ENCODE results near the gene GZMH.
"Not testable (repeated sequence)": the region's sequence is repeated elsewhere in the genome, so short reads cannot be mapped to it uniquely, and the experiment has no call there.

Gene GZMH

DNA sequence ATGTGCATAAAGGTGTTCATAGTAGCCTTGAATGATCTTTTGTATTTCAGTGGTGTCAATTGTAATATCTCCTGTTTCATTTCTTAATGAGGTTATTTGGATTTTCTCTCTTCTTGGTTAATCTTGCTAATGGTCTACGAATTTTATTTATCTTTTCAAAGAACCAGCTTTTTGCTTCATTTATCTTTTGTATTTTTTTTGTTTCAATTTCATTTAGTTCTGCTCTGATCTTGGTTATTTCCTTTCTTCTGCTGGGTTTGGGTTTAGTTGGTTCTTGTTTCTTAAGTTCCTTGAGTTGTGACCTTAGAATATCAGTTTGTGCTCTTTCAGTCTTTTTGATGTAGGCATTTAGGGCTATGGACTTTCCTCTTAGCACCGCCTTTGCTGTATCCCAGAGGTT lies 18.5 kb downstream of the GZMH start:
- not testable (repeated sequence) for DNase-seq

DNA sequence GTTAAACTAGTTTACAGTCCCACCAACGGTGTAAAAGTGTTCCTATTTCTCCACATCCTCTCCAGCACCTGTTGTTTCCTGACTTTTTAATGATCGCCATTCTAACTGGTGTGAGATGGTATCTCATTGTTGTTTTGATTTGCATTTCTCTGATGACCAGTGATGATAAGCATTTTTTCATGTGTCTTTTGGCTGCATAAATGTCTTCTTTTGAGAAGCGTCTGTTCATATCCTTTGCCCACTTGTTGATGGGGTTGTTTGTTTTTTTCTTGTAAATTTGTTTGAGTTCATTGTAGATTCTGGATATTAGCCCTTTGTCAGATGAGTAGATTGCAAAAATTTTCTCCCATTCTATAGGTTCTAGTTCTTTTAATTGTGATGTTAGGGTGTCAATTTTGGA lies 25.1 kb downstream of the GZMH start:
- not testable (repeated sequence) for DNase-seq

DNA sequence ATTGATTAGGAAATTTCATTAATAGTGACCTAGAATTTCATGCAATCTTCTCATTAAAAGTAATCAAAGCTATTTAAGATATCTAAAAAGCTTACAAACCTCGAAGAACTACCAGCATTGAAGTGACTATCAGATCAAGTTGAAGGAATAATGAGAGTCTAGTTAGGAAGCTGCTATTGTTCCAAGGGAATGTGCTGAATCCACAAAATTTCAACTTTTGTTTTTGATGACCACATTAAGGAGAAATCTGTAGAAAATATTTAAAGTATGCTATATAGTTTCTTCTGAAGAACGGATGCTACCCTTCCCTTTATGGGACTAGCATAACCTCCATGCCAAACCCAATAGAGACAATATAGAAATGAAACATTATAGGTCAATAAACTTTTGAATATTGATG lies 30.9 kb downstream of the GZMH start:
- no peak for DNase-seq

DNA sequence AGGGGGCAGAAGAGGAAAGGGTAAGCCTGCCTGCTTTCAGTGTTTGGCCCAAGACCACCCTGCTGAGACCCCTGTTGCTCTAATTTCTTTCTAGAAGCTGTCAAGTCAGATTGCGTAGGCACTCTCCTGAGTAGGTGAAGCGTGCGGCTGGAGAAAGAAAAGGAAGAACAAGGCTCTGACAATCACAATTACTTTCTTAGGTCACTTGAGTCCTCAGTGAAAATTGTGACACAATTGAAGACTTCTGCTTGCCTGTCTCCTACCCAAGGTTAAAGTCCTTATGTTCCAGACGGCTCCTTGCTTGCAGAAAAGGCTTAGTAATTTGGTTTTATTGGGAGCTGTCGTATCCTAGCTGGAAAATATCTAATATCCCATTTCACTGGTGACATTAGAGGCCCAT lies 32.7 kb downstream of the GZMH start:
- no peak for DNase-seq

DNA sequence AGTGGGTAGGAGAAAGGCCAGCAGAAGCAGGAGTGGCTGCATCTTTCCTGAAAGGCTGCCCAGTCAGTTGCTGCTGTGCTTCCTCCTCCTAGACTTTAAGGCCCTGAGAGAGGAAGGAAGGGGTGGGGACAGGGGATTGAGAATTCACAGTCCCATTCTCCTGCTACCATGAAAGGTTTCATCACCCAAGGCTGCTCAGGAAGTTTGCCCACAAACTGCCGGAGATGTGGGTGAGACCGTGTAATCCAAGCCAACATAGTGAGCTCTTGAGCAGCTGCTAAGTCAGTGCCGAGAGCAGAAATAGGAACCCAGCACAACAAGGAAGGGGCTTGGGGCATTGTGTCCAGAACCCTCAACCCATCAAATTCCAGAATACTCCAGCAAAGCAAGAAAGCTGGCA lies 33.3 kb downstream of the GZMH start, which contains the start of gene CTSG:
CTSG (minus strand) TSS at position 69 of the 400 bp plus-strand sequence; CDS start at position 42, 27 bp downstream.
- no peak for DNase-seq

DNA sequence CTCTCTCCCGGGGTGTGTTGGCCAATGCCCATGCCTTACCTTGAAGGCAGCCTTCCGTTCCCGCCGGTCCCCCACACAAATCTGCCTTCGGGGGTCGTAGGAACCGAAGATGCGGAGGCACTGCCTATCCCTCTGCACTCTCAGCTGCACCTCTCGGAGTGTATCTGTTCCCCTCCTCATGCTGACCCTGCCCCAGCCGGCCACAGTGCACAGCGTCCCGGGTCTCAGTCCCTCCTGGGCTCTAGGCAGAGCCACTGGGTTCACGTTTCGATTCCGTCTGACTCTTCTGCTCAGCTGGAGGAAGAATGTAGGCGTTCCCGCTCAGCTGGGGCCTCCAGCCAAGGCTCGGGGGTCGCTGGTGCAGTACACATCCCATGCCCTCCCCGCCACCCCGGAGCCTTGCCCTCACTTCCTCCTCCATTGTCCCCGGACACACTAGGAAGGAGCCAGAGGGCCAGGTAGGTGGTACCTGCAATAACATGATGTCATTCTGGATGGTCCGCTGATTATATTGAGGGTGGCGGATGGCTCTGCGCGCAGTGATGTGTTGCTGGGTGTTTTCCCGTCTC lies 35.2 kb downstream of the GZMH start:
- DNase-seq = no peak

DNA sequence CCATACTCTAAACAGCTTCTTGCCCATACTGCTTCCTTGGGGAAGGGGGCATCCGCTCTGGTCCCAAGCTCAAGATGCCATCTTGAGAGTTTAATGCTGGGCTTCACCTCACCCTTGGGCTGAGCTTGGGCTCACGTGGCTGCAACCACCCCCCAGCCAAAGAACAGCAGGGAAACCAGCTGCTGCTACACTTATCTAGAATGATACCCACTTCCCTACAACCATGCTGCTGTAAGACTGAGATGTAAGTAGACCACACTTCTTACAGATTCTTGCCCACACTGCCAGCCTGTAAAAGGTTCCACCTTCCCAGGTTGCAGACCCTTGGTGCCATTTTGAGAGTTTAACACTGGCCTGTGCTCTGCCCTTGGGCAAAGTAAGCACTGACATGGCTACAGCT lies 43.2 kb downstream of the GZMH start:
- DNase-seq = no peak

DNA sequence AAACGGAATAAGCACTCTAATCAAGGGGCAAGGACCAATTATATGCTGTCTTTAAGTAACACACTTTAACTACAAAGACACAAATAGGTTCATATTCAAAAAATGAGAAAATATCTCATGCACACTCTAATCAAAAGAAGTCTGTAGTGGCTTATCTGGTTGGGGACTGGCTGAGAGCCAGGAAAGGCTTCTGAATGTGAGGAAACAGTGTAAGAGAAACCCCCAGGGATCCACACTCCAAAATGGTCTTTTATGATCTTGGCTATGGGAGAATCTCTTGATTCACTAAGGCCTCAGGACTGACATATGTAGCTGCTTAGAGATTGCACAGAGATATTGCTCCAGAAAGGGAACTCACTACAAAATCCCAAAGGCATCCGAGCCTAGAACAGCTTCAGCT lies 43.7 kb downstream of the GZMH start:
- DNase-seq = peak; percentile 80

DNA sequence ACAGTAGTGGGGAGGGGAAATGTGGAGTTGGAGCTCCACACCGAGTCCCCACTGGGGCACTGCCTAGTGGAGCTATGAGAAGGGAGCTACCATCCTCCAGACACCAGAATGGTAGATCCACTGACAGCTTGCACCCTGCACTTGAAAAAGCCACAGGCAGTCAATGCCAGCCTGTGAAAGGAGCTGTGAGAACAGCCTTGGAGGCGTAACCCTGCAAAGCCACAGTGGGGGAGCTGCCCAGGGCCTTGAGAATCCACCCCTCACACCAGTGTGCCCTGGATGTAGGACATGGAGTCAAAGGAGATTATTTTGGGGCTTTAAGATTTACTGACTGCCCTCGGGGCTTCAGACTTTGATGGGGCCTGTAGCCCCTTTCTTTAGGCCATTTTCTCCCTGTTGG lies 46.0 kb downstream of the GZMH start:
- no peak for DNase-seq

DNA sequence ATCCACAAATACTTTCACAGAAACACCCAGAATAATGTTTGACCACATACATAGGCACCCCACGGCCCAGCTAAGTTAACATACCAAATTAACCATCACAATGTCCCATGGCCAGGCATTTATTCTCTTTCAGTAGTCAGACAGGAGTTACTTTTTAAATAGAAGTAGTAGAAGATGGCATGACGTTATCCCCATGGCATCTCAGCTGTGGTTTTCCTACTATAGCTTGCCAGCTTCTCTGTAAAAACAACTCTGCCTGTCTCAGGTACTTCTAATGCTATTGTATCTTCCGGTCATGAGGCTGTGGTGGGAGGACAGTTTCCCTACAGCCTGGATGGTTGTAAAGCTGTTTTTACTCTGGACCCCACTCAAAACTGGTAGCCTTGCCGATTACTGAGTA lies 52.7 kb downstream of the GZMH start:
- no peak for DNase-seq
